Mononuclear cell (primary cell): ENCODE data around the gene AREG. TPM values are rescaled to one million over a fixed set of nuclear protein-coding genes. Genes with fewer than 3 reads are reported as not detected.

Experiments used
- H3K27me3 ChIP-seq: 2 replicates; pipeline ENCODE4 v1.6.0; 2011; ENCODE audit warnings: low read length, control low read depth; ENCODE audit not compliant: insufficient read depth
- H3K4me1 ChIP-seq: 2 replicates; pipeline ENCODE4 v1.5.1; 2011; ENCODE audit warnings: mild to moderate bottlenecking, low read length, control low read depth; ENCODE audit not compliant: insufficient read depth
- H3K4me3 ChIP-seq: 2 replicates; pipeline ENCODE4 v1.5.1; 2011; ENCODE audit warnings: mild to moderate bottlenecking, low read length, moderate library complexity
- H3K9me3 ChIP-seq: 2 replicates; pipeline ENCODE4 v1.5.1; 2011; ENCODE audit warnings: low read depth, mild to moderate bottlenecking, control low read depth, low read length
- total RNA-seq: library from RNA; depleted of rRNA; stranded (reverse); fragments of >200 nt; gene quantifications from one replicate; pipeline ENCODE4 v1.2.3, GENCODE V29; 2012

Gene AREG
- total RNA-seq, 1 donor = 20.1 TPM

DNA sequence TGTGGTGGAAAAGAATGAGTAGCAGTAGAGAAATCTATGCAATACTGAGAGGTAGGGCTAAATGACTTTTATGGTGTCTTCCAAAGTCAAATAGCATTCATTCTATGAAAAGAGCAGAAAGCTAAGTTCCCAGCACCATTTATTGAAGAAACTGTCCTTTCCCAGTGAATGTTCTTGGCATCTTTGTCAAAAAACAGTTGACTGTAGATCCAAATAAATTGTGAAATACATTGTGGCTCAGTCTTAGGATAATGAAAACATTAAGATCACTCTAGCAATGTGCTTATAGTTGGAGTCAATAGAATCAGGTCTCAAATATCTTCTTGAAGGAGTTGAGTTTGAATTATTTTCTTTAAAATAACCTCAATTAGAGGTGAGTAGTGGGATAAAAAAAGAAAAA, 19.4 kb downstream of the AREG start:
- Histone ChIP-seq H3K27me3 (peaks cover 4% of the 10 kb centered on the region), H3K9me3 (peaks cover 9% of the 10 kb centered on the region), H3K4me1 (no peaks in the 10 kb centered on the region), H3K4me3 (no peak overlapping the region)

DNA sequence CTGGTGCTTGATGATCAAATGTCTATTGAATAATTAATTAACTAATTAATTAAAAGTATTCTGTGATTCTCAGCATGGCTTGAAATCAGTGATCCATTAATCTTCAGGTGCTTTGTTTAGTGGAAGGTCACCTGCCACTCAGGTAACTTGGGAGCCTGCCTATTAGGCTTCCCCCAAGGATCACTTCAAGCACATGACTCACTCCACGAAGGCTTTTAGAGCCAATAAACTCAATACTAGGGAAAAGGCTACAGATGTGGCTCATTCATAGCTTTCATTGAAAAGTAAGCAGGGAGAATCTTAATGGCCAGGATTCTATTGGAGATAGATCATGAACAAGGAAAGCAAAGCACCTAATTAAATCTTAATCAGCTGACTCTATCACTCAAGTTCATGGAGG, 21.3 kb downstream of the AREG start:
- Histone ChIP-seq H3K27me3 (no peaks in the 10 kb centered on the region), H3K4me1 (no peaks in the 10 kb centered on the region), H3K4me3 (no peak overlapping the region), H3K9me3 (peaks cover under 1% of the 10 kb centered on the region)

DNA sequence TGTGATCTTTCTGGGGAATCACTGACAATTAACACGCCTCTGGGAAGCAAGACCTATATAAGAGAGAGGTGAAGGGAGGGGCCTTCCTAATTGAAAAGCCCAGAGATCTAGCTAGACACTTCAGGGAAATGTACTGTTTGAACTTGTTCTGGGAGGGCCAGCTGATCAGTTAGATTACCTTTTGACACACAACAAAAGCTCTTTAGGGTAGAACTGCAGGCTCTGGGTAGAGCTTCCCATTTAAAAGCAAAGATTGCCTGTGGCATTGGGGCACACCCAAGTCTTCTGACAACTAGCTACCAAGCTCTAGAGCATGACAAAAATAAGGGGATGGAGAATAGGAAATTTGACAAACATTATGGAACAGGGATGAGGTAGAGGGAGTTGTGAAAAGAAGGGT, 26.3 kb downstream of the AREG start:
- no peaks in the 10 kb centered on the region for H3K27me3 ChIP-seq
- H3K4me1 ChIP-seq = no peaks in the 10 kb centered on the region
- H3K9me3 ChIP-seq = no peaks in the 10 kb centered on the region
- H3K4me3 ChIP-seq = no peak overlapping the region

DNA sequence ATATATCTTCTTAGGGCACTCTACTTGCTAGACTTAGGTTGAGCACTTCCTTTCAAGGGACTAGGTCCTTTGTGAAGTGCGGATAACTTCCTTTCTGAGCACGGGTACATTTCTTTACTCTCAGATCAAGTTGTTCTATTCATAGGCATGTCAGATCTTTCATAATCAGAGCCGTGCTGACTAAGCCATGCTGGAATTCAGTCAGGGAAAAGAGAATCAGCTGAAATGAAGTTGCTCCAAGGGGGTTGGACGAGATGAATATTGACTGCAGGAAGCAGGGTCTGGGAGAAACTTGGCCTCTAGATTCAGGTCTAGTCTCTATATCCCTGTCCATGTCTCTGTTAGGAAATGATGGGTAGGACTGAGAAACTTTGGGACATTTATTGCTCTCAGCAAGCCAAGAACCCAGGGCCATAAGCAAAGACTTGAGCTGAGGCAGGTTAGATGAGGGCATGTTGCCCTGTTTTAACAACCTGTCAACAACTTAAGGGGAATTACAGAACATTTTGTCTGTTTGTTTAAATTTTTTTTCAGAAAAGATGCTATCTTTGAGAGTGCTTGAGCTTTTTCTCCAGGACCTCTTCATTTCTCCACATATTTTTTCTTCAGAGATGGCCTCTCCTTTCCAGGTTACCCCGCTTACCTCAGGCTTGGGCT, 28.3 kb downstream of the AREG start:
- Histone ChIP-seq H3K27me3 (no peaks in the 10 kb centered on the region), H3K4me1 (no peaks in the 10 kb centered on the region), H3K9me3 (no peaks in the 10 kb centered on the region), H3K4me3 (no peak overlapping the region)

DNA sequence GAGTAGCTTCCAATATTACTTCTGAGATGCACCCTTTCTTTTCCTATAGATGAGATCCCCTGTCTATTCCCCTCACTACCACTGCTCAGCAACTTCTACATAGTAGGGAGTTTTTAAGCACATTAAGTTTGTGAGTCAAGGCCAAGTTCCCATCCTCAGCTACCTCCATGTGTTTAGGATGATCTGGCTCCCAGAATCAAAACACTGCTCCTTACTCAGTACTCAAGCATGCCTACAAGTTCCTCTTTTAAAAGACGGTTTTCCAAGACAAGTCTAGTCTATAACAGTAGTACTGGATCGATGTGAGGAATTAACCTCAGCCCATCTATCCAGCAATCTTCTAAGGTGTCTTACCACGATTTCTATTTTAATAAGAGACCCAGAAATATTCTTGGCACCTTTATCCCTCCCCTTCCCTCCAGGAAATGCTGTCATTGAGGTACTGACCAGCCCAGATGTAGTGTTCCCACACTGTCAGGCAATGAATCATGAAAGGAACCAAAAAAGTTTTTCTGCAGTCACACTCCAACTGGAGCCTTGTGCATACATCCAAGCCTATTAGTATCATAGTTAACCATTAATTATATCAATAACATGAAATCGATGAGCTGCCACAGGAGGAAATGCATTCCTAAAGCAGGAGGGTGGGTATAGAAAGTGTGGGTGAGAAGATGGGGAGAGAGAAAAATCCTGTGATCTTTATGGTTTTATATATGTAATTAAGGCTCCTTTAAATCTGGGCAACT, 29.6 kb downstream of the AREG start:
- no peaks in the 10 kb centered on the region for H3K4me1 ChIP-seq

DNA sequence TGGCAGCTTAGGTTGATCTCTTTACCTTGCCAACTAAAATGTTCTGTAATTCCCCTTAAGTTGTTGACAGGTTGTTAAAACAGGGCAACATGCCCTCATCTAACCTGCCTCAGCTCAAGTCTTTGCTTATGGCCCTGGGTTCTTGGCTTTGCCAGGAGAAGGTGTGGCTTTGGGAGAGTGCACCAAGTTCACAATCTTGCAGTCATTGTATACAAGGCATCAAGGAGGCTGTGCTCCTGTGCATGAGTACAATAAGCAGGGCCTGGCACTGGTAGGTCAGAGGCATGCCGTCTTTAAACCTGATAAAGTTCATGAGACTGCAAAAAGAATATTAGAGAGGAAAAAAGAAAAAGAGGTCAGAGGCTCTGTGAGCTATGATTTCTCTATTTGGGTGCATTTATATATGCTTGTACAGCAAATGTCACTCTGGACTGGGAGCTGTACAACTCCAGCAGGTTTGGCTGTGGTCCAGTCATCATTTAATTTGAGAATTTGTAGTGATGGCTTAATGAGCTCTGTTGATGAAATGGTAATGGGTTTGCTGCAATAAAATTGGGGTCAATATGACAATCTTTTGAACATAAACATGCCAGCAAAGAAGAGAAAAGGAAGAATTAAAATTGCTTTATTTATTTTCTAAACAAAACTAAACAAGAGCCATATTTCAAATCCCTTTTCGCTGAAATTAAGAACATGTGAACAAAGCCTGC, 30.3 kb downstream of the AREG start:
- no peaks in the 10 kb centered on the region for H3K4me1 ChIP-seq
- H3K4me3 ChIP-seq = no peak overlapping the region
- no peaks in the 10 kb centered on the region for H3K9me3 ChIP-seq
- H3K27me3 ChIP-seq = no peaks in the 10 kb centered on the region

More for the DNA sequence above, 29.6 kb downstream of the AREG start:
- H3K9me3 ChIP-seq = no peaks in the 10 kb centered on the region
- no peak overlapping the region for H3K4me3 ChIP-seq
- no peaks in the 10 kb centered on the region for H3K27me3 ChIP-seq

DNA sequence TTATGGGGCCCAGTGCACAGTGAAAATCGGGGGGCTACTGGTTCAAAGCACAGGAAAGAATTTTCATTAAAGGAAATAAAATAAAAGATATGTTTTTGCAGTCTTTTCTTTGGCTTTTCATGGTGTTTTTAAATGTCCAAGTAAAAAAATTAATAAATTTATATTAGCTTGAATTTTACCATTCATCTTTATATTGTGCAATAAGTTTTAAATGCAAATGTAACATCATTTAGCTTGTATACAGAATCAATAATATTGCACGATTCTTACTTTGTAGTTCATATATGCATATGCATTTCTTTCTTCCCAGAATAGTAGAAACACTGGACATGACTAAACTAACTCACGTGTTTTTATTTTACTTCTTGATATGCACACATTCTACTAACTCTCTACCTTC, 31.0 kb downstream of the AREG start:
- H3K27me3 ChIP-seq = no peaks in the 10 kb centered on the region
- H3K9me3 ChIP-seq = no peaks in the 10 kb centered on the region
- H3K4me1 ChIP-seq = no peaks in the 10 kb centered on the region
- H3K4me3 ChIP-seq = no peak overlapping the region

DNA sequence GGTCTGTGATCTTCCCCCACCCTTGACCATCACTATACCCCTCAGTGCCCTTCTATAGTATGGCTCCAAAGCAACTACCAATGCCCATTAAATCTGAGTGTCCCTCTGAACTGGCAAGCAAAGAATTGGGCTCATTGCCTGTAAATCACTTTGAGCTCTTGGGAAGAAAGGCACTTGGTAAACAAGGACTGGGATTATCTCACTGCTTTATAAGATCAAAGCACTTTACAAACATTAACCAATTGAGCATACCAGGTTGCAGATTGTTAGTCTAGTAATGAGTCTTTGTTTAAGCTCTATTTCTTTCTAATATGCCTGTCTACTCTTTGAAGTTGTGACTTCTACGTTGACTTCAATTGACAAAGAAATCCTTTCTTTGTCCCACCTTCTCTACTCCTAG, 34.1 kb downstream of the AREG start:
- Histone ChIP-seq H3K9me3 (no peaks in the 10 kb centered on the region), H3K4me3 (no peak overlapping the region), H3K4me1 (no peaks in the 10 kb centered on the region), H3K27me3 (no peaks in the 10 kb centered on the region)

DNA sequence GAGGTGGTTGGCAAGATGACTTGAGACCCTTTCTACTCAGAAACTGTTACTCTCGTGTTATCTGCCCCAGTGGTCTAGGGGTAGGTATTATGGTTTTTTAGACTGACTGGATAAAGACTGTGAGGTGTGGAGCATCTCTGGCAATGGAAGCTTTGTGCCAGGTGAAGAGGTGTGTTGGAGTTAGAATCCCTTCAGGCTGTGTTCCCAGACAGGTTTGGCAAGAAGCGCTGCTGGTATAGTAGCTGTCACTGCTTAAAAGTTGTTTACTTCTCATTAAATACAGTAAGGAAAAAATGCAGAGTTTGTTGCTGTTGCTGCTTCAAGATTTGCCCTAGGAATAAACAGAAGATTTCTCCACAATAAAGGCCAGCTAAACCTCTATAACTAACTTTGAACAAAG, 35.3 kb downstream of the AREG start:
- H3K4me1 ChIP-seq = no peaks in the 10 kb centered on the region

DNA sequence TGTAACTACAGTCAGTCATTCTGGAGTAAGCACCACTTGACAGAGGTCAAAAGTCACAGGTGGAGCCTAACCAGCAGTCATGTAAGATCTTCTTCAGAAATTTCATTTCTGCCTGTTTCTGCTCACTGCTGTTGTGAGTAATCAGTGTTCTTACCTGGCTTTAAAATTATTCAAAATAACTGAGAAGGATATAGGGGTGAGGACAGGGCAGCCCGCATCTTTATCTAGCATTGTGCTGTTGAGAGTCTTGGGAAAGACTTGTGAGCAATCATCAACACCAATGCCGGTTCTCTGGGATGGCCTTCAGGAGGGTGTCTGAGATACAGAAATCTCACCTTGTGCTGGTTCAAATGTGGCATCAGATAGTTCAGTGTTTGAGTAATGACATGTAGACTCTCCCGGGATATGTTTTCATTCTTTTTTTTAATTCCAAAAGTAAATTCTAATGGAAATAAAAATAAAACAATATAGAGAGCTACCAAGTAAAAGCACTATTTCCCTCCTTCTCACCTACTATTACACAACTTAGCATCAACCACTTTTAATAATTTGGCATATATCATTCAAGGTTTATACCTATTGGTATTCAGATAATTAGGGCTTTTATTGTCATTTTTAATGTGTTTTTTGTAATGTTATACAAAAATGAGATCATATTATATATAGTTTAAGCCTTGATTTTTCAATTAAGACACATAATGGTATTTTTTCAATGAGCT, 37.1 kb downstream of the AREG start:
- H3K27me3 ChIP-seq = no peaks in the 10 kb centered on the region
- H3K9me3 ChIP-seq = no peaks in the 10 kb centered on the region
- no peak overlapping the region for H3K4me3 ChIP-seq
- H3K4me1 ChIP-seq = no peaks in the 10 kb centered on the region

More for the DNA sequence above, 35.3 kb downstream of the AREG start:
- no peaks in the 10 kb centered on the region for H3K27me3 ChIP-seq
- H3K4me3 ChIP-seq = no peak overlapping the region
- H3K9me3 ChIP-seq = no peaks in the 10 kb centered on the region

DNA sequence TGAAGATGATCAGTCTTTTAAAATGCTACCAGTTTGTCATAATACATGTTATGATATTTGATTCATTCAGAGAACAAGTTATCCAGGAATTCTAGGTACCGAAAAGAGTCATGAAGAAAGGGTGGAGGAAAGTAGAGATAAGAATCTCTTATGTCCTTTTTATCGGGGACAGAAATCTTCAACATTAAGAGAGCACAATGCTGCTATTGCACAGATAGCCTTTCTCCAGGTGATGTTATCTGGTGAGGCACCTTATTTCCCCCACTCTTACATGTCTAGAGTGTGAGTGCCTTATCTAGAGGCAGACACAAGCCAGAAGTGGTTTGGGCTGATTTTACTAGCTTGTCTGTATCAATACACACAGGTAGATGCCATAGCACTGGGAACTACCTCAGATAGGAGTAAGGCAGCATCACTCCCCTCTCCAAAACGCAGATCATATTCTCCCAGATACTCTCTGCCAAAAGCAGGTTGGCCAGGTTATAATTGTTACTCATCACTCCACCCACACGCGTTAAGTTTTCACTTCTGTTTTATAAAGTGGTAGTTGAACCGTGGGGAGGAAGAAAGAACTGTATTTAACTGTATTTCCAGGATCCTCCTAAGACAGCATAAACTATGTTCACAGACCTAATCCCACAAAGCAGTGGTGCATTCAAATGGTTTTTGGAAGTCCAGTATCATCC, 38.4 kb downstream of the AREG start:
- no peaks in the 10 kb centered on the region for H3K4me1 ChIP-seq

DNA sequence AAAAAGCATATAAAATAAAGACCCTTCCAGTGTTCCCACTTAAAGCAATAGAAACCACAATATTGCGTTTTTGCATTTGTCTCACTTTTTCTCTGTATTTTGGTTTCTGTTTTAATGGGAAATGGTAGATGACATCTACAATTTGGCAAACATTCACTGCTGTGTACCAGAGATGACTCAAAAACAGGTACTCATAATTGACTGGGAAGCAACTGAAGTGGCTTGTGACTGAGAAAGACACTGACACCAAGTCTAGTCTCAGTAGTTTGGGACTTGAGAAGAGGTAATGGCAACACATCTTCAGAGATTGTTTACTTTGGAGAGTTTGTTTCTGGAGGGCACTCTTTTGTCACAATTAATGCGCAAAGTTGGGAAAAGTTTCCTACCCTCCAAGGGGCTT, 42.0 kb downstream of the AREG start:
- H3K27me3 ChIP-seq = no peaks in the 10 kb centered on the region
- H3K4me3 ChIP-seq = no peak overlapping the region
- H3K4me1 ChIP-seq = no peaks in the 10 kb centered on the region
- H3K9me3 ChIP-seq = no peaks in the 10 kb centered on the region

More for the DNA sequence above, 38.4 kb downstream of the AREG start:
- Histone ChIP-seq H3K4me3 (no peak overlapping the region), H3K9me3 (no peaks in the 10 kb centered on the region), H3K27me3 (no peaks in the 10 kb centered on the region)

DNA sequence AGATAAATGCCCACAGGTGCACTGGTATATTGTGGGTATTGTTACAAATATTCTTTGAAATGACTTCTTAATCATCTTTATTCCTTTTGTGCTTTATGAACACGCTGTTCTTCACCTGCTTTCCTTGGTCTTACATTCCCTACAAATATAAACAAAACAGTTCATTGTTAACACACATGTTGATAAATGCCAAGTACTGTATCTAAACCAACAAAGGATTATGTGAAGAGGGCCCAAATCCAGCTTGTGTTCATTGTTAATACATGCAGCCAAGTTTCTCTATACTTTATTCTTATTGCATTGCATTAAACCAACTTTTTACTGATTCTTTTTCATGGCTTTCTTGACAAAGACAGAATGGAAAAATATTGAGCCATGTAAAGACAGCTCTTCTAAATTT, 42.8 kb downstream of the AREG start:
- Histone ChIP-seq H3K27me3 (no peaks in the 10 kb centered on the region), H3K4me3 (no peak overlapping the region), H3K4me1 (no peaks in the 10 kb centered on the region), H3K9me3 (no peaks in the 10 kb centered on the region)

DNA sequence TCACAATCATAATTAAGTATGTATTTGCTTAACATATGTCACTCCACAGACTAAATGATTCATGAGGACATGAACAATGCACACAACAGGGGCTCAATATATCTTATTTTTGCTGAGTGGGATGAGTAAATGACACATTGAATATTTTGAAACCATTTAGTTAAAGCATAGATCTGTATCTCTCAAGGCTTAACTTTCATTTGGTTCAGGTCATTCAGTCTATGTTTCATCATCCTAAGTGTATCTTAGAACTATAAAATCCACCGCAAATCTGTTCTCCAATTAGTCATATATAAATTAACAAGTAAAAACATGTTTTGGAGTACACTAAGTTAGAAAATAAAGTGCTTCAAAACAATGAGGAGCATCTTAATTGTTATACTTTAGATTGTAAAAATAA, 45.8 kb downstream of the AREG start:
- Histone ChIP-seq H3K9me3 (no peaks in the 10 kb centered on the region), H3K4me3 (no peak overlapping the region), H3K4me1 (no peaks in the 10 kb centered on the region), H3K27me3 (no peaks in the 10 kb centered on the region)
